ENCODE measurements around the gene PRDX3. TPM values are rescaled to one million over a fixed set of nuclear protein-coding genes. Genes with fewer than 3 reads are reported as not detected.

The PRDX3 gene
- total RNA-seq (1 to 10 TPM; 7.1 to 7.5 TPM), total RNA-seq (14.6 to 353 (median 54.4) reads per million in 172 experiments)
- 55.8 TPM for polyA plus RNA-seq (2013, experiment 1 of 2)
- 56.5 TPM for polyA plus RNA-seq (2013, experiment 2 of 2)

- Mint-ChIP-seq H3K27me3 (no peaks in the 10 kb centered on the region), H3K4me1 (ENCODE audit: low read depth) (peaks cover 35% of the 10 kb centered on the region), H3K36me3 (ENCODE audit: low read depth) (peaks cover 41% of the 10 kb centered on the region), H3K4me3 (peak within 1 kb of the TSS; percentile 98), H3K9me3 (no peaks in the 10 kb centered on the region), H3K27ac (peak within 1 kb of the TSS; percentile 95)
- no peaks in the 10 kb centered on the region for H3K27me3 ChIP-seq (ENCODE audit: control insufficient read depth in 1 of 2, insufficient read depth in 2 of 2, low read length in 2 of 2)
- peak; percentile 19 for TF ChIP-seq CTCF (IDR thresholded peaks at IDR 0.05)
- H3K4me1 ChIP-seq (ENCODE audit: insufficient read depth, low read length): peaks cover 32% of the 10 kb centered on the region
- intact Hi-C loops (cut with DNase I, micrococcal nuclease): loop anchor here (1.0 to 2.0 kb wide), 5 partner anchors 13 to 548 kb away; partner anchors contain the start of genes GRK5 (in 2 of the 2), EIF3A (in 1 of the 2), INPP5F (in 1 of the 2) and RGS10 (in 1 of the 2)
- peak within 1 kb of the TSS; percentile 71 to 80 for H3K27ac ChIP-seq (ENCODE audit: low read depth in 1 of 2, low read length in 2 of 2)
- CTCF ChIA-PET: interaction anchor here (1.0 to 2.6 kb wide), 2 partner anchors 17 to 28 kb away, joined by 3 to 7 read pairs; partner anchors contain the start of gene GRK5
- H3K36me3 ChIP-seq (ENCODE audit: insufficient read depth, low read length): peaks cover 28% of the 10 kb centered on the region
- H3K4me3 ChIP-seq (ENCODE audit: low read length): peak within 1 kb of the TSS; percentile 93
- DNase-seq (peak; percentile 85 to 96 (median 91)), ATAC-seq (ENCODE audit: poor library complexity) (peak; percentile 97)
- POLR2A ChIA-PET: interaction anchor here (0.7 to 1.2 kb wide), 7 partner anchors 11 to 681 kb away, joined by 3 to 7 read pairs (median 4); partner anchors contain the start of genes EIF3A, INPP5F and SFXN4
- H3K9me3 ChIP-seq (ENCODE audit: control insufficient read depth in 1 of 2, insufficient read depth in 1 of 2, low read length in 2 of 2): no peaks in the 10 kb centered on the region
Observed at GRCh38 chr10:119178372-119179119, at the start of gene PRDX3. PRDX3 (minus strand) TSS chr10:119178812; CDS start chr10:119178790, 22 bp downstream.

DNA sequence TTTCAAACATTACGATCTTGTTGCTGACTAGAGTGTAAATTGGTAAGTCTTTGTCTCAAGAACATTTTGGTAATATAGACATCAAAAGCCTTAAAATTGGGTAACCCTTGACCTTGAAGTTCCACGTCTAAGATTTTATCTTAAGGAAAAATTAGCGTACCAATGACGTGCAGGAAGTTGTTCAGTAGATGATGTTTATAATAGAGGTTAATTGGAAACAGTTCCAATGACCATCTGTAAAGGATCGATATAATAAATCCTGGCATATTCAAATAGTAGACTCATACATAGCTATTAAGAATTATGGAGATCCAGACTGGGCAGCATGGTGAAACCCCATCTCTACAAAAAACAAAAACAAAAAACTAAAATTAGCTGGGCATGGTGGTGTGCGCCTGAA is 49.2 kb upstream of the PRDX3 start:
- H3K36me3 Mint-ChIP-seq (ENCODE audit: low read depth): peaks cover 17% of the 10 kb centered on the region
- ATAC-seq (ENCODE audit: poor library complexity) (no peak), DNase-seq (no peak)
- no peak for TF ChIP-seq CTCF (IDR thresholded peaks at IDR 0.05)
- H3K27ac Mint-ChIP-seq: no peak overlapping the region
- no peak overlapping the region for H3K27ac ChIP-seq (ENCODE audit: low read depth in 1 of 2, low read length in 2 of 2)
- intact Hi-C loops (cut with DNase I, micrococcal nuclease): no loop called here
- H3K36me3 ChIP-seq (ENCODE audit: insufficient read depth, low read length): no peaks in the 10 kb centered on the region
- H3K9me3 Mint-ChIP-seq: peaks cover 12% of the 10 kb centered on the region
- peaks cover 3% of the 10 kb centered on the region for H3K4me1 ChIP-seq (ENCODE audit: insufficient read depth, low read length)
- H3K27me3 ChIP-seq (ENCODE audit: control insufficient read depth in 1 of 2, insufficient read depth in 2 of 2, low read length in 2 of 2): no peaks in the 10 kb centered on the region
- no peak overlapping the region for H3K4me3 ChIP-seq (ENCODE audit: low read length)
- H3K4me3 Mint-ChIP-seq: no peak overlapping the region
- H3K27me3 Mint-ChIP-seq: no peaks in the 10 kb centered on the region
- ChIA-PET POLR2A (no interaction called here), CTCF (interaction anchor here (1.1 kb wide), 1 partner anchor 19 kb away, joined by 3 read pairs; no protein-coding TSS in a partner anchor)
- peaks cover 31% of the 10 kb centered on the region for H3K4me1 Mint-ChIP-seq (ENCODE audit: low read depth)
- H3K9me3 ChIP-seq (ENCODE audit: control insufficient read depth in 1 of 2, insufficient read depth in 1 of 2, low read length in 2 of 2): peaks cover 0 to 2% of the 10 kb centered on the region in 2 experiments

GRCh38 chr10:119225083-119225658 is 46.6 kb upstream of the PRDX3 start:
- H3K4me1 ChIP-seq (ENCODE audit: insufficient read depth, low read length): peaks cover 3% of the 10 kb centered on the region
- no peak overlapping the region for H3K27ac ChIP-seq (ENCODE audit: low read depth in 1 of 2, low read length in 2 of 2)
- DNase-seq (no peak), ATAC-seq (ENCODE audit: poor library complexity) (no peak)
- H3K4me3 ChIP-seq (ENCODE audit: low read length): no peak overlapping the region
- H3K9me3 ChIP-seq (ENCODE audit: control insufficient read depth in 1 of 2, insufficient read depth in 1 of 2, low read length in 2 of 2): no peaks in the 10 kb centered on the region
- Mint-ChIP-seq H3K27ac (no peak overlapping the region), H3K4me3 (no peak overlapping the region), H3K9me3 (no peaks in the 10 kb centered on the region), H3K36me3 (ENCODE audit: low read depth) (no peaks in the 10 kb centered on the region), H3K27me3 (no peaks in the 10 kb centered on the region), H3K4me1 (ENCODE audit: low read depth) (peaks cover 33% of the 10 kb centered on the region)
- TF ChIP-seq CTCF (IDR thresholded peaks at IDR 0.05): no peak
- ChIA-PET POLR2A (no interaction called here), CTCF (no interaction called here)
- H3K27me3 ChIP-seq (ENCODE audit: control insufficient read depth in 1 of 2, insufficient read depth in 2 of 2, low read length in 2 of 2): no peaks in the 10 kb centered on the region
- H3K36me3 ChIP-seq (ENCODE audit: insufficient read depth, low read length): no peaks in the 10 kb centered on the region
- intact Hi-C loops (cut with DNase I, micrococcal nuclease): no loop called here

Measured in CD4-positive, alpha-beta T cell (primary cell).